GM12892 (cell line): ENCODE results near the gene COL6A5.

ENCODE experiments used
- POLR2A ChIP-seq: IDR thresholded peaks from 2 replicates; pipeline ENCODE4 v1.6.1; 2011; ENCODE audit warnings: low read depth, low read length, control low read depth
- TAF1 ChIP-seq: IDR thresholded peaks from 2 replicates; pipeline ENCODE4 v1.6.1; 2011; ENCODE audit warnings: low read depth, mild to moderate bottlenecking, control low read depth, low read length, borderline replicate concordance

DNA sequence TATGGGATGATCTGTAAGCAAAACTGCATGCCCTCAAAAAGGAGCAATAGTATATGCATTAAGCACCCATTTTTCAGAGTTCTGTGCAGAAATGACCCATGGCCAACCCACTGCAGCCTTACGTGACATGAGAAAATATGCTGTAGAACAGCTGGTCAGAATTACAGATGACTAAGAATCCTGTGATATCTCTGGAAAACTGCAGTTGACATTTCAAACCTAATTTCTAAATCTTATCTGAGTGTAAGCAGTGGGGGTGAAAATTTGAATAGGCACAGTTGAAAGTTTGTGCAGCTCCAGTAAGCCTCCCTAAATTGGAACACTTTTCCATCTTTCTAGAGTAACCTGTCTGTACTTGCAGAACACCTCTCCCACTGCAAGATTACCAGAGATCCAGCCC, 142.8 kb downstream of the COL6A5 start:
- TF ChIP-seq POLR2A: no peak
- TF ChIP-seq TAF1: no peak
